ENCODE results near the gene SH3GL2.

The SH3GL2 gene

DNA sequence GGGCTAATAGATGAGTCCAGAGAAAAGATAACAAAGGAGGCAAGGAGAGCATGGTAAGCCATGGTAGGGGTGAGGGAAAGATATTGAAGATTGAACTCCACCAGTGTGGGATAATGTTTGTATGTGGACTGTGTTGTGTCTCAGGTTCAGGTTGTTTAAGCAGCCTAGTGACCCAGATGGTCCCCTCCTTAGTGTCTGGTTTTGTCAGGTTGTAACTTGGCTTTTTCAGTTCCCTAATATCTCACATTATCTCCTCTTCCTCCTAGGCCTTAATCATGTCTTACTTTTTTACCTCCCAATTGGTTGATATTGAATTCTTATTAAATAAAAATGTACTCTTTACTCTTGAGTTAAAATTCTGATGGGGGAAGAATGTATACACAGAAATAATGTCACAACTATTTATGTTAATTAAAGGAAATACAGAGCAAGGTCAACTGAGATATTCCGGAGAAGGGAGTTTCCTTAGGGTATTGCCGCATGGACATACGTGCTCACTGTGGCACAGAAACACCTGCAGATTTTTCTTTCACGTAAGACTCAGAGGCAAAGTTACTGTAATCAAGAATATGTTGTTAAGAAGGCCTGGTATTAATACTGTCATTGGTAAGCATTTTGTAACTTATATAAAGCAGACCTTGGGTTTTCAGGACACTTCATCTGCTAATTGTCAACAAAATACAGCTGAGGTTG is 23.4 kb upstream of the SH3GL2 start:
- Histone ChIP-seq H3K9me2 (replicated peaks; ENCODE audit: control insufficient read depth, low read length) (no peaks in the 10 kb centered on the region), H3K4me1 (ENCODE audit: control insufficient read depth, low read length) (no peaks in the 10 kb centered on the region), H3K79me2 (ENCODE audit: control insufficient read depth, low read length) (no peaks in the 10 kb centered on the region), H3K36me3 (ENCODE audit: control insufficient read depth, low read length) (no peaks in the 10 kb centered on the region), H3K4me3 (ENCODE audit: low read length) (no peak overlapping the region), H3K27me3 (ENCODE audit: control insufficient read depth, low read length) (no peaks in the 10 kb centered on the region), H3F3A (ENCODE audit: control insufficient read depth, insufficient read depth) (no peaks in the 10 kb centered on the region), H3K9me3 (ENCODE audit: control insufficient read depth, insufficient read depth, low read length) (no peaks in the 10 kb centered on the region), H4K20me1 (ENCODE audit: control insufficient read depth, insufficient read depth, low read depth, low read length) (no peaks in the 10 kb centered on the region), H3K27ac (ENCODE audit: low read depth, low read length) (no peak overlapping the region), H3K4me2 (ENCODE audit: low read length) (no peak overlapping the region)
- TF ChIP-seq, protein P1, sequence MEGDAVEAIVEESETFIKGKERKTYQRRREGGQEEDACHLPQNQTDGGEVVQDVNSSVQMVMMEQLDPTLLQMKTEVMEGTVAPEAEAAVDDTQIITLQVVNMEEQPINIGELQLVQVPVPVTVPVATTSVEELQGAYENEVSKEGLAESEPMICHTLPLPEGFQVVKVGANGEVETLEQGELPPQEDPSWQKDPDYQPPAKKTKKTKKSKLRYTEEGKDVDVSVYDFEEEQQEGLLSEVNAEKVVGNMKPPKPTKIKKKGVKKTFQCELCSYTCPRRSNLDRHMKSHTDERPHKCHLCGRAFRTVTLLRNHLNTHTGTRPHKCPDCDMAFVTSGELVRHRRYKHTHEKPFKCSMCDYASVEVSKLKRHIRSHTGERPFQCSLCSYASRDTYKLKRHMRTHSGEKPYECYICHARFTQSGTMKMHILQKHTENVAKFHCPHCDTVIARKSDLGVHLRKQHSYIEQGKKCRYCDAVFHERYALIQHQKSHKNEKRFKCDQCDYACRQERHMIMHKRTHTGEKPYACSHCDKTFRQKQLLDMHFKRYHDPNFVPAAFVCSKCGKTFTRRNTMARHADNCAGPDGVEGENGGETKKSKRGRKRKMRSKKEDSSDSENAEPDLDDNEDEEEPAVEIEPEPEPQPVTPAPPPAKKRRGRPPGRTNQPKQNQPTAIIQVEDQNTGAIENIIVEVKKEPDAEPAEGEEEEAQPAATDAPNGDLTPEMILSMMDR (IDR thresholded peaks at IDR 0.05; ENCODE audit: low read depth, low read length, poor library complexity, severe bottlenecking) = no peak
- no peak for TF ChIP-seq EZH2phosphoT487 (IDR thresholded peaks at IDR 0.05; ENCODE audit: borderline replicate concordance, low read length)

DNA sequence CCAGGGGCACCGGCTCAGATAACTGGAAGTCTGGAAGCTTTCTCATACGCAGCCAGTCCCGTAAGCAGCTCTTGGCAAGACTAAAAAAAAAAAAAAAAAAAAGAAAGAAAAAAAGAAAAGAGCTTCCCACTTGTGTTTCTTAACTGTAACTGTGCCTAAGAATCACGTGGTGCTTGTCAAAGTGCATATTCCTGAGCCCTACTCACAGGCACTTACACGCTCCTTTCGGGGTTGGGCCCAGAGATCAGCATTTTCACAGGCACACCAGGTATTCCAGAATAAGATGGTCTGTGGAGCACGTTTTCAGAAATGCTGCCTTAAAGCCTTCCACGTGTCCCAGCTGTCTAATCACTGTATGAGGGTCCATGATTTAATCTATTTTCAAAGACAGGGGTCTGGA is 22.6 kb upstream of the SH3GL2 start:
- no peaks in the 10 kb centered on the region for H3K27me3 ChIP-seq (ENCODE audit: control insufficient read depth, low read length)
- no peaks in the 10 kb centered on the region for H3K4me1 ChIP-seq (ENCODE audit: control insufficient read depth, low read length)
- no peaks in the 10 kb centered on the region for H3K79me2 ChIP-seq (ENCODE audit: control insufficient read depth, low read length)
- H3K4me3 ChIP-seq (ENCODE audit: low read length) = no peak overlapping the region
- H3K4me2 ChIP-seq (ENCODE audit: low read length) = no peak overlapping the region
- no peaks in the 10 kb centered on the region for H3K9me3 ChIP-seq (ENCODE audit: control insufficient read depth, insufficient read depth, low read length)
- H3K36me3 ChIP-seq (ENCODE audit: control insufficient read depth, low read length) = no peaks in the 10 kb centered on the region
- H3F3A ChIP-seq (ENCODE audit: control insufficient read depth, insufficient read depth) = no peaks in the 10 kb centered on the region
- H4K20me1 ChIP-seq (ENCODE audit: control insufficient read depth, insufficient read depth, low read depth, low read length) = no peaks in the 10 kb centered on the region
- H3K9me2 ChIP-seq (replicated peaks; ENCODE audit: control insufficient read depth, low read length) = no peaks in the 10 kb centered on the region
- H3K27ac ChIP-seq (ENCODE audit: low read depth, low read length) = no peak overlapping the region
- TF ChIP-seq, protein P1 (IDR thresholded peaks at IDR 0.05; ENCODE audit: low read depth, low read length, poor library complexity, severe bottlenecking) = no peak
- no peak for TF ChIP-seq EZH2phosphoT487 (IDR thresholded peaks at IDR 0.05; ENCODE audit: borderline replicate concordance, low read length)

DNA sequence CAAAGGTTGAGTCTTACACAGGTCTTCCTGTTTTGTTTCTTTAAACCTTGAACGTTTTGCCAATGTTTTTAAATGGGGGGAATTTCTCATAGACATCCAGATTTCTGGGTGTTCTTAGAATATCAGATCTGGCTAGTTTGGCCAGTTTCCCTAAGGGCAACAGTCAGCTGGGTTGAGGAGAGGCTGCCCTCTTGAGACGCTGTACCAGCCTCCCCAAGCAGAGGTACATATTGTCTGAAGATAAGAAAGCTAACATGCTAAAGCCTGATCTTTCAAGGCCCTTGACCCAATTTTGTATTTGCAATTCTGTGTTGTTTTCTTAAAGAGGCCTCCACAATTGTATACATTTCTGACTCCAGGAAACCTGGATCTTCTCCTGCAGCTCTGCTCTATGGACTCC is 21.9 kb upstream of the SH3GL2 start:
- no peaks in the 10 kb centered on the region for H3K9me3 ChIP-seq (ENCODE audit: control insufficient read depth, insufficient read depth, low read length)
- no peaks in the 10 kb centered on the region for H3K79me2 ChIP-seq (ENCODE audit: control insufficient read depth, low read length)
- H3K4me2 ChIP-seq (ENCODE audit: low read length) = no peak overlapping the region
- H3K4me1 ChIP-seq (ENCODE audit: control insufficient read depth, low read length) = no peaks in the 10 kb centered on the region
- H3F3A ChIP-seq (ENCODE audit: control insufficient read depth, insufficient read depth) = no peaks in the 10 kb centered on the region
- TF ChIP-seq, protein P1 (IDR thresholded peaks at IDR 0.05; ENCODE audit: low read depth, low read length, poor library complexity, severe bottlenecking) = no peak
- no peak for TF ChIP-seq EZH2phosphoT487 (IDR thresholded peaks at IDR 0.05; ENCODE audit: borderline replicate concordance, low read length)
- H3K4me3 ChIP-seq (ENCODE audit: low read length) = no peak overlapping the region
- H4K20me1 ChIP-seq (ENCODE audit: control insufficient read depth, insufficient read depth, low read depth, low read length) = no peaks in the 10 kb centered on the region
- no peaks in the 10 kb centered on the region for H3K27me3 ChIP-seq (ENCODE audit: control insufficient read depth, low read length)
- H3K36me3 ChIP-seq (ENCODE audit: control insufficient read depth, low read length) = no peaks in the 10 kb centered on the region
- no peak overlapping the region for H3K27ac ChIP-seq (ENCODE audit: low read depth, low read length)
- H3K9me2 ChIP-seq (replicated peaks; ENCODE audit: control insufficient read depth, low read length) = no peaks in the 10 kb centered on the region
